ENCODE measurements around the gene CCT3.

DNA sequence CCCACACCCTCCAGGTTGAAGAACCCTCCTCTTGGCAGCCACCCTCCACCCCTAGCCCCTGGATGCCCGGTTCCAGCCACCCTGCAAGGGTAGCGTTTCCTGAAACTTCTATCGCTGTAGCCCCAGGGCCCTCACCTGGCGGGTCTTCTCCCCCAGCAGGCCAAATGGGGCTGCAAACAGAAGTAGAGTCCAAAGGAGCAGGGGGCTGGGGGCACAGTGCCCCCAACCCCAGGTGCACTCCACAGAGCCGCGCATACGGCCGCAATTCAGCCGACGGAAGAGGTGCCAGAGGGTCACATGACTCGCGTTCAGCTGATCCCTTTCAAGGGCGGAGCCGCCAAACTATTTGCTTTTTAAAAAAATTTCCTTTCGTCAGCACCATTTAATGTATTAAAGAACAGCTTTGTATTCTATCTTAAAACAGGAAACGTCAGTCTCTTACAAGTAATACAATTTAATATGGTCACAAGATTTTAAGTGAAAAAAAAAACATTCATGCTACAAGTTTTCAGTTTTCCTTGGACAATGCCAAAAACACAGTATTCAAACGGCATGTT lies 42.6 kb downstream of the CCT3 start, which contains the start of gene GLMP:
- TF ChIP-seq, protein P1, sequence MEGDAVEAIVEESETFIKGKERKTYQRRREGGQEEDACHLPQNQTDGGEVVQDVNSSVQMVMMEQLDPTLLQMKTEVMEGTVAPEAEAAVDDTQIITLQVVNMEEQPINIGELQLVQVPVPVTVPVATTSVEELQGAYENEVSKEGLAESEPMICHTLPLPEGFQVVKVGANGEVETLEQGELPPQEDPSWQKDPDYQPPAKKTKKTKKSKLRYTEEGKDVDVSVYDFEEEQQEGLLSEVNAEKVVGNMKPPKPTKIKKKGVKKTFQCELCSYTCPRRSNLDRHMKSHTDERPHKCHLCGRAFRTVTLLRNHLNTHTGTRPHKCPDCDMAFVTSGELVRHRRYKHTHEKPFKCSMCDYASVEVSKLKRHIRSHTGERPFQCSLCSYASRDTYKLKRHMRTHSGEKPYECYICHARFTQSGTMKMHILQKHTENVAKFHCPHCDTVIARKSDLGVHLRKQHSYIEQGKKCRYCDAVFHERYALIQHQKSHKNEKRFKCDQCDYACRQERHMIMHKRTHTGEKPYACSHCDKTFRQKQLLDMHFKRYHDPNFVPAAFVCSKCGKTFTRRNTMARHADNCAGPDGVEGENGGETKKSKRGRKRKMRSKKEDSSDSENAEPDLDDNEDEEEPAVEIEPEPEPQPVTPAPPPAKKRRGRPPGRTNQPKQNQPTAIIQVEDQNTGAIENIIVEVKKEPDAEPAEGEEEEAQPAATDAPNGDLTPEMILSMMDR (IDR thresholded peaks at IDR 0.05; ENCODE audit: insufficient read depth, low read length) = no peak
- TF ChIP-seq POLR2AphosphoS5 (IDR thresholded peaks at IDR 0.05; ENCODE audit: low read depth) (peak; percentile 31; the same call in 1 of the 2 replicates), GABPA (IDR thresholded peaks at IDR 0.05; ENCODE audit: low read depth) (no peak), SPI1 (IDR thresholded peaks at IDR 0.05; ENCODE audit: borderline replicate concordance, low read depth) (no peak)

All from HL-60 (cell line).